Mesendoderm (in vitro differentiated cells): Measurements from ENCODE around the gene TMPRSS3.

Experiments used
- DNase-seq: peaks from one replicate; pipeline ENCODE4 v3.0.0; 2013
- H2AK5ac ChIP-seq: 2 replicates; pipeline ENCODE4 v1.6.1; 2013; ENCODE audit warnings: low read length, inconsistent platforms
- H2BK120ac ChIP-seq: 2 replicates; pipeline ENCODE4 v1.6.1; 2013; ENCODE audit warnings: low read depth, mild to moderate bottlenecking, low read length, moderate library complexity, mixed read lengths
- H2BK15ac ChIP-seq: replicated peaks from 2 replicates; pipeline ENCODE4 v1.6.1; 2013; ENCODE audit warnings: low read depth, mild to moderate bottlenecking, moderate library complexity
- H2BK5ac ChIP-seq: 2 replicates; pipeline ENCODE4 v1.6.1; 2013; ENCODE audit warnings: low read length, inconsistent platforms
- H3K18ac ChIP-seq: 2 replicates; pipeline ENCODE4 v1.6.1; 2013; ENCODE audit warnings: mild to moderate bottlenecking, low read length, mixed read lengths
- H3K23ac ChIP-seq: one replicate; pipeline ENCODE4 v1.6.1; 2013; ENCODE audit warnings: low read length
- H3K27ac ChIP-seq: 2 replicates; pipeline ENCODE4 v1.5.1; 2013; ENCODE audit warnings: low read depth, mild to moderate bottlenecking, inconsistent platforms, low read length, moderate library complexity
- H3K27me3 ChIP-seq: 2 replicates; pipeline ENCODE4 v1.6.1; 2013; ENCODE audit warnings: low read length, control low read depth, mild to moderate bottlenecking, inconsistent platforms; ENCODE audit not compliant: insufficient read depth, poor library complexity
- H3K36me3 ChIP-seq: 2 replicates; pipeline ENCODE4 v1.6.1; 2013; ENCODE audit warnings: low read length, inconsistent platforms; ENCODE audit not compliant: control insufficient read depth, insufficient read depth
- H3K4ac ChIP-seq: one replicate; pipeline ENCODE4 v1.6.1; 2013; ENCODE audit warnings: low read depth, mild to moderate bottlenecking, low read length, moderate library complexity
- H3K4me1 ChIP-seq: 2 replicates; pipeline ENCODE4 v1.6.1; 2013; ENCODE audit warnings: low read depth, low read length, inconsistent platforms; ENCODE audit not compliant: control insufficient read depth
- H3K4me2 ChIP-seq: 2 replicates; pipeline ENCODE4 v1.6.1; 2013; ENCODE audit warnings: low read length
- H3K4me3 ChIP-seq: 2 replicates; pipeline ENCODE4 v1.5.1; 2013; ENCODE audit warnings: mild to moderate bottlenecking, low read length
- H3K56ac ChIP-seq: one replicate; pipeline ENCODE4 v1.6.1; 2013; ENCODE audit warnings: low read length
- H3K79me1 ChIP-seq: 2 replicates; pipeline ENCODE4 v1.6.1; 2013; ENCODE audit warnings: low read length, inconsistent platforms
- H3K79me2 ChIP-seq: 2 replicates; pipeline ENCODE4 v1.6.1; 2013; ENCODE audit warnings: mild to moderate bottlenecking, low read length; ENCODE audit not compliant: control insufficient read depth, insufficient read depth
- H3K9ac ChIP-seq: 2 replicates; pipeline ENCODE4 v1.6.1; 2013; ENCODE audit warnings: low read length, inconsistent platforms
- H4K5ac ChIP-seq: one replicate; pipeline ENCODE4 v1.6.1; 2013; ENCODE audit warnings: low read length
- H4K8ac ChIP-seq: one replicate; pipeline ENCODE4 v1.6.1; 2013; ENCODE audit warnings: low read depth, mild to moderate bottlenecking, control low read depth, low read length, moderate library complexity
- WGBS: extraction: QIAGEN DNeasy Blood & Tissue Kit; methylation state at CpG from one replicate; pipeline ENCODE4 v1.1.7; 2013; ENCODE audit warnings: low lambda C conversion rate, missing lambda C conversion rate; ENCODE audit not compliant: insufficient coverage; ENCODE audit errors: extremely low coverage; 5-methylcytosine and 5-hydroxymethylcytosine counted together

TMPRSS3 gene

DNA sequence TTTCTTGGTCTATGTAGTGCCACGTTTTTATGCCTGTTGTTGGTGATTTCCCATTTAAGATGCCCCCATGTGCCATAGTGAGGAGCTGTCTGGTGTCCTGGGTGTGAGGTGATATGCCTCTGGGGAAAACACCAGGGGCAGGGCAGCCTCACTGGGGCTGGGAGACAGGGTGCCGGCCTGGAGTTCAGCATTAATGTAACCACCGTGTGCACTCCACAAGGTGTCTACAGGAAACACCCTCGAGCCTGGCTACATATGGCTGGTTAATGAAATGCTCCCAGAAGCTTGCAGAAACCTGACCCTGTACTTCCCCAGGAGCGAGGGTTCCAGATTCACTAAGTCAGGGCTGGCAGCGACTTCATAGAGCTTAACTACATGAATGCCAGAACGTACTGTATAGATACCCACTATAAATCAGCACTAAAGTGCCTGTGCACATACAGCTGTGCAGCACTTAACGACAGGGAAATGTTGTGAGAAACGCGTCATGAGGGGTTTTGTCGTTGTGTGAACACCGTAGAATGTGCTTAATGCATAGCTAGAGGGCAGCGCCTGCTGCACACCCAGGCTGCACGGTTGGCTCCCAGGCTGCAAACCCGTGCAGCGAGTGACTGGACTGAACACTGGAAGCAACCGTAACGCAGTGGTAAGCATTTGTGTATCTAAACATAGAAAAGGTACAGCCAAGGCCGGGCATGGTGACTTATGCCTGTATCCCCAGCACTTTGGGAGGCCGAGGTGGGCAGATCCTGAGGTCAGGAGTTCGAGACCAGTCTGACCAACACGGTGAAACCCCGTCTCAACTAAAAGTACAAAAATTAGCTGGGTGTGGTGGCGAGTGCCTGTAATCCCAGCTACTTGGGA, 55.4 kb downstream of the TMPRSS3 start:
- Histone ChIP-seq H3K79me2 (no peaks in the 10 kb centered on the region), H3K27ac (no peak overlapping the region), H3K18ac (no peak overlapping the region), H3K56ac (no peak overlapping the region), H2AK5ac (no peak overlapping the region), H3K4me2 (no peak overlapping the region), H2BK15ac (no peak overlapping the region), H4K8ac (no peak overlapping the region), H3K4me1 (no peaks in the 10 kb centered on the region), H3K4me3 (no peak overlapping the region), H3K27me3 (no peaks in the 10 kb centered on the region), H3K79me1 (no peaks in the 10 kb centered on the region), H3K4ac (no peak overlapping the region), H2BK5ac (no peak overlapping the region), H4K5ac (no peak overlapping the region), H3K23ac (no peak overlapping the region), H3K9ac (no peak overlapping the region), H2BK120ac (no peak overlapping the region), H3K36me3 (no peaks in the 10 kb centered on the region)
- WGBS: no CpG with 5 or more reads among the region's 24 CpGs
- DNase-seq: no peak

DNA sequence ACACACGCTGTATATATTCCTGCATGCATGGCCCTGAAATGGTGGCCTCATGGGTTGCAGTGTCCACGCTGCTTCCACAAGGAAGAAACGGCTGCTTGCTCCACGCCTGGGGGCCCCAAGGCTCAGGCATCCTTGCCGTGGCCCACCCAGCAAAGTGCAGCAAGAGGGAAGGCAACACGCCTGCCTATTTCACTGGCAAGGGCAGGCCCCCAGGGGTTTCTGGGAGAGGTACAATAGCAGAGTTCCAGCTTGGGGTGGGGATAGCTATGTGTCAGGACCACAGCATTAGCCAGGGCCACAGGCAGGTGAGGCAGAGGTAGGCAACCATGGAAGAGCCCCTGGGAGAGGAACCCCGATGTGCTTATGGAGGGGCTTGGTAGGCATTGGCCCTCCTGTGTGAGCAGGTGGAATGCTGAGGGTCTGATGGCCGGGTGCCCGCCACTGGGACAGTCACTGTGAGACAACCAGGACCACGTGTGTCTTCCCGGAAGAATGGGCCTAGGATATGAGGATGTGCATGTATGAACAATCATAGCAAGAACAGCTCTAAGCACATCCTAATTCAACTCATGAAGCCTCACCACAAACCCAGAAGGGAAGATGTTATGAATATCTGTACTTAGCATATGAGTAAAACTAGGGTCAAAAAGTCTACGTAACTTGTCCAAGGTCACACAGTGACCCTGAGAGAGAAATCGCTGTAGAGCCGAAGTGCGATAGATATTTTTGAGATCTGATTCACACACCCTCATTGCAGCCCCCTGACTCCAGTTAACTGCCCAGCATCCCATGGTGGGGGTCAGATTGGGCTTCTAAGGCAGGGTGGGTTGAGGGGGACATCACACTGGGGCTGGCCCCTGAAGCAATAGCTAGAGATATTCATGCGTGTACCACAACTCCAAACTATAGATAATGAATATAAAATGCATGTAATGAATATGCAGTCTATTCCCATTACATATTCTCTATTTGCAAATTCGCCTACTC, 56.8 kb downstream of the TMPRSS3 start:
- Histone ChIP-seq H2BK5ac (no peak overlapping the region), H4K8ac (no peak overlapping the region), H3K4me1 (no peaks in the 10 kb centered on the region), H3K56ac (no peak overlapping the region), H4K5ac (no peak overlapping the region), H3K79me1 (no peaks in the 10 kb centered on the region), H3K79me2 (no peaks in the 10 kb centered on the region), H2AK5ac (no peak overlapping the region), H3K9ac (no peak overlapping the region), H3K23ac (no peak overlapping the region), H3K18ac (no peak overlapping the region), H3K27me3 (no peaks in the 10 kb centered on the region), H3K36me3 (no peaks in the 10 kb centered on the region), H2BK15ac (no peak overlapping the region), H3K4me3 (no peak overlapping the region), H3K4me2 (no peak overlapping the region), H3K27ac (no peak overlapping the region), H2BK120ac (no peak overlapping the region), H3K4ac (no peak overlapping the region)
- no CpG with 5 or more reads among the region's 17 CpGs for WGBS
- DNase-seq: no peak

DNA sequence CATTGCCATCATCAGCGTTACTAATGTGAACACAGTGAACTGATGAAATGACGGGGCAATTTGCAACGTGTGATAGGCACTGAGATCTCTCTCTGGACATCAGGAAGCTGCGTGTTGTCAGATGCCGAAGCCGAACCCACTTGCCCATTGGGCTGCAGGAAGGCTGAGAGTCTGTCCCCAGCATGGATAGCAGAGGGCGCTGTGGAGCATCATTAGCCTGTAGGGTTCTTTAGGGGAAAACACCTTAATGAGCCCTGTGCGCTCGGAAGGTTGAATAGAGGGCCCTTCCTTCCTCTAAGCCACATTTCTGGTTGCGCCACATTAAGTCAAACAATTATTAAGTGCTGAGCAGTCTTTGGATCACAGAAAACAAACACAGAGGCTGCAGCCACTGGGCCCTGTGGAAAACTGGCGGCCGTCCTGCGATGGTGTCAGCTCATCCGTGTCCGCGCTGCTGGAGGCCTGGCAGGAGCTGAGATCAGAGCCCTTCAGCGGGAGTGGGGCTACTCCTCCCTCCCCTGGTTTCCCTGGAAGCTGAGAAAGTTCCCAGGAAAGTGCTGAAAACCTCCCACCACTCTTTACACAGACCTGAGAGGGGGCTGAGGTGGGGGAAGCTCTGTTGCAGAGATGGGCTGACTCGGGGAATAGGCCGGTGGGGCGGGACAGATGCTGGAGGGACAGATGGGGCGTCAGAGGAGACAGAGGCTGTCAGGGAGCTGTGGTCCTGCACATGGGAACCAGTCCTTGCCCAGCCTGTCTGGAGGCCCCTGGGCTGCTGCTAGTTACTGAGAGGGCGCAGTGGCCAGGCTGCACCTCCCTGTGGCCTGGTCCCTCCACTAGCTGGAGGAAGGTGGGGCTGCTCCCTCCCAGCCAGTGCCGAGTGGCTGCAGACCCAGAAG, 57.8 kb downstream of the TMPRSS3 start:
- no peak overlapping the region for H3K18ac ChIP-seq
- no peak overlapping the region for H3K4me2 ChIP-seq
- no peak overlapping the region for H3K9ac ChIP-seq
- no peak overlapping the region for H2BK5ac ChIP-seq
- no peak overlapping the region for H3K27ac ChIP-seq
- peak; percentile 80 for DNase-seq
- H3K56ac ChIP-seq: no peak overlapping the region
- H3K27me3 ChIP-seq: no peaks in the 10 kb centered on the region
- H3K4ac ChIP-seq: no peak overlapping the region
- H3K4me3 ChIP-seq: no peak overlapping the region
- H3K36me3 ChIP-seq: no peaks in the 10 kb centered on the region
- H4K5ac ChIP-seq: no peak overlapping the region
- H3K4me1 ChIP-seq: no peaks in the 10 kb centered on the region
- no peak overlapping the region for H4K8ac ChIP-seq
- H3K79me1 ChIP-seq: no peaks in the 10 kb centered on the region
- no peak overlapping the region for H3K23ac ChIP-seq
- H2AK5ac ChIP-seq: no peak overlapping the region
- no peak overlapping the region for H2BK120ac ChIP-seq
- WGBS: no CpG with 5 or more reads among the region's 23 CpGs
- H3K79me2 ChIP-seq: no peaks in the 10 kb centered on the region
- no peak overlapping the region for H2BK15ac ChIP-seq

GRCh38 chr21:42337276-42337675, 58.6 kb downstream of the TMPRSS3 start:
- H2BK120ac ChIP-seq: no peak overlapping the region
- WGBS: no CpG with 5 or more reads among the region's 4 CpGs
- H3K4me3 ChIP-seq: no peak overlapping the region
- DNase-seq: no peak
- H3K4me2 ChIP-seq: no peak overlapping the region
- H3K27me3 ChIP-seq: no peaks in the 10 kb centered on the region
- H3K9ac ChIP-seq: no peak overlapping the region
- no peaks in the 10 kb centered on the region for H3K36me3 ChIP-seq
- no peak overlapping the region for H3K27ac ChIP-seq
- no peak overlapping the region for H3K23ac ChIP-seq
- H3K56ac ChIP-seq: no peak overlapping the region
- no peak overlapping the region for H3K4ac ChIP-seq
- H2BK5ac ChIP-seq: no peak overlapping the region
- H3K4me1 ChIP-seq: no peaks in the 10 kb centered on the region
- H2AK5ac ChIP-seq: no peak overlapping the region
- no peaks in the 10 kb centered on the region for H3K79me1 ChIP-seq
- H4K8ac ChIP-seq: no peak overlapping the region
- H2BK15ac ChIP-seq: no peak overlapping the region
- H4K5ac ChIP-seq: no peak overlapping the region
- no peak overlapping the region for H3K18ac ChIP-seq
- no peaks in the 10 kb centered on the region for H3K79me2 ChIP-seq

- Histone ChIP-seq H2BK15ac (no peak overlapping the region), H3K4me3 (no peak overlapping the region), H3K4me1 (no peaks in the 10 kb centered on the region), H3K4me2 (no peak overlapping the region), H3K18ac (no peak overlapping the region), H3K56ac (peak overlapping the region; percentile 68), H3K23ac (no peak overlapping the region), H3K79me2 (no peaks in the 10 kb centered on the region), H3K27ac (no peak overlapping the region), H2AK5ac (no peak overlapping the region), H3K4ac (no peak overlapping the region), H3K36me3 (no peaks in the 10 kb centered on the region), H3K27me3 (no peaks in the 10 kb centered on the region), H4K5ac (no peak overlapping the region), H3K9ac (peak overlapping the region; percentile 35), H2BK5ac (no peak overlapping the region), H3K79me1 (no peaks in the 10 kb centered on the region), H2BK120ac (no peak overlapping the region), H4K8ac (no peak overlapping the region)
- WGBS: no CpG with 5 or more reads among the region's 10 CpGs
- DNase-seq: peak; percentile 83
Measured at GRCh38 chr21:42336054-42336453, 59.8 kb downstream of the TMPRSS3 start.
